A549 (cell line): ENCODE data around the gene EDARADD. TPM values are rescaled to one million over a fixed set of nuclear protein-coding genes. Genes with fewer than 3 reads are reported as not detected.

Experiments used
- ATAC-seq, 2 experiments: fragments of 200-7000 bp in 1 of 2; fragments of >200 bp in 1 of 2; cut with Nextera tagmentation in 1 of 2; cut with Tn5 transposase in 1 of 2; 3 replicates each; pipeline versions ENCODE4 v1.8.0 to v1.9.1; 2018 to 2020; ENCODE audit warnings: mild to moderate bottlenecking in 1 of 2, moderate library complexity in 1 of 2
- CTCF ChIA-PET: fragments of 300-600 bp; sonication (Branson Sonifier 250); formaldehyde crosslinking; extraction: SDS; loops from one replicate; lab custom pipeline; 2021; ENCODE audit warnings: antibody characterized with exemption, inconsistent platforms; lab: Yijun Ruan, JAX
- POLR2A ChIA-PET: fragments of 350-600 bp; formaldehyde crosslinking; extraction: SDS; loops from one replicate; lab custom pipeline; 2021; ENCODE audit warnings: antibody characterized with exemption, inconsistent platforms; lab: Yijun Ruan, JAX
- DNase-seq, 2 experiments: peaks; one replicate each; pipeline versions ENCODE4 v3.0.0 to v3.0.0-alpha.2; 2011 to 2016; ENCODE audit warnings: low read depth in 1 of 2, low spot score in 1 of 2
- FAIRE-seq: peaks from 2 replicates; lab custom pipeline; 2011; peaks lifted over from hg19 to GRCh38; lab: Jason Lieb, UNC
- H3K27ac ChIP-seq, 2 experiments: fragments of >200 bp; sonication (Bioruptor Twin); formaldehyde crosslinking; 3 replicates each; pipeline ENCODE4 v1.5.1; 2016 to 2017
- H3K4me1 ChIP-seq: fragments of >200 bp; sonication (Bioruptor Twin); formaldehyde crosslinking; 3 replicates; pipeline ENCODE4 v1.6.1; 2016
- H3K4me2 ChIP-seq: fragments of >200 bp; sonication (Bioruptor Twin); formaldehyde crosslinking; 3 replicates; pipeline ENCODE4 v1.6.1; 2016
- H3K4me3 ChIP-seq: fragments of >200 bp; sonication (Bioruptor Twin); formaldehyde crosslinking; 3 replicates; pipeline ENCODE4 v1.5.1; 2016
- H3K9me3 ChIP-seq: fragments of >200 bp; sonication (Bioruptor Twin); formaldehyde crosslinking; 3 replicates; pipeline ENCODE4 v1.6.1; 2016
- BHLHE40 ChIP-seq: IDR thresholded peaks from 2 replicates; pipeline ENCODE4 v1.6.1; 2012; ENCODE audit warnings: low read depth, low read length, inconsistent platforms
- CBX8 ChIP-seq: fragments of 200-600 bp; sonication (generic); IDR thresholded peaks from 2 replicates; pipeline ENCODE4 v1.6.1; 2016
- CEBPB ChIP-seq, 2 experiments: fragments of >200 bp in 1 of 2; sonication (Bioruptor Twin) in 1 of 2; formaldehyde crosslinking in 1 of 2; IDR thresholded peaks; 2 replicates each; pipeline ENCODE4 v1.6.1; 2012 to 2016
- EP300 ChIP-seq, 2 experiments: fragments of >200 bp; sonication (Bioruptor Twin); formaldehyde crosslinking; IDR thresholded peaks; 2 replicates in 1 of 2; 3 replicates in 1 of 2; pipeline ENCODE4 v1.6.1; 2016 to 2017
- JUNB ChIP-seq: fragments of >200 bp; sonication (Bioruptor Twin); formaldehyde crosslinking; IDR thresholded peaks from 2 replicates; pipeline ENCODE4 v1.6.1; 2016
- KDM1A ChIP-seq: fragments of 200-600 bp; sonication (generic); IDR thresholded peaks from 2 replicates; pipeline ENCODE4 v1.6.1; 2016; ENCODE audit warnings: low read depth, mild to moderate bottlenecking
- NPAS2 ChIP-seq: fragments of 250-450 bp; sonication (Bioruptor Pico); IDR thresholded peaks from 2 replicates; pipeline ENCODE4 v1.8.0; 2022; ENCODE audit warnings: mild to moderate bottlenecking, moderate library complexity, borderline replicate concordance
- RAD21 ChIP-seq, 2 experiments: fragments of >200 bp in 1 of 2; sonication (Bioruptor Twin) in 1 of 2; formaldehyde crosslinking in 1 of 2; IDR thresholded peaks in 1 of 2; conservative IDR thresholded peaks in 1 of 2; 2 replicates in 1 of 2; 3 replicates in 1 of 2; pipeline ENCODE4 v1.6.1; 2012 to 2018; ENCODE audit warnings: inconsistent platforms in 1 of 2
- RARB ChIP-seq: fragments of 250-450 bp; sonication (Bioruptor Pico); IDR thresholded peaks from 2 replicates; pipeline ENCODE4 v1.8.0; 2021; ENCODE audit warnings: mild to moderate bottlenecking, moderate library complexity
- RCOR1 ChIP-seq: fragments of 150-350 bp; IDR thresholded peaks from 2 replicates; pipeline ENCODE4 v1.6.1; 2014; ENCODE audit warnings: antibody characterized with exemption, low read length, low read depth
- TP53 ChIP-seq: fragments of 250-450 bp; sonication (Bioruptor Pico); IDR thresholded peaks from 2 replicates; pipeline ENCODE4 v1.5.0; 2021; ENCODE audit warnings: mild to moderate bottlenecking, moderate library complexity
- ZC3H11A ChIP-seq: fragments of 450-650 bp; IDR thresholded peaks from 2 replicates; pipeline ENCODE4 v1.6.1; 2014; ENCODE audit warnings: antibody characterized with exemption, mild to moderate bottlenecking
- ZFP36 ChIP-seq: fragments of 450-650 bp; IDR thresholded peaks from 2 replicates; pipeline ENCODE4 v1.6.1; 2014; ENCODE audit warnings: borderline replicate concordance; ENCODE audit not compliant: partially characterized antibody
- ZSCAN20 ChIP-seq: fragments of 250-450 bp; sonication (Bioruptor Pico); IDR thresholded peaks from 2 replicates; pipeline ENCODE4 v1.8.0; 2022; ENCODE audit warnings: mild to moderate bottlenecking, moderate library complexity
- WGBS: methylation state at CpG from one replicate; pipeline ENCODE4 v1.1.6; 2017; ENCODE audit errors: missing lambda C conversion rate; 5-methylcytosine and 5-hydroxymethylcytosine counted together
- polyA plus RNA-seq, 4 experiments: library from polyadenylated mRNA; depleted of rRNA in 3 of 4; stranded (reverse); fragments of >200 nt; fragmentation: RNase III in 1 of 4; extraction: RNeasy Plus Mini Kit Qiagen cat#74134 plus additional on column Dnase treatment in 1 of 4; gene quantifications; 2 replicates in 3 of 4; 3 replicates in 1 of 4; pipeline ENCODE4 v1.2.3, GENCODE V29; 2011 to 2017
- TF ChIP-seq, protein P1 (sequence below): fragments of 450-650 bp; IDR thresholded peaks from 2 replicates; pipeline ENCODE4 v1.6.1; 2014; ENCODE audit warnings: antibody characterized with exemption
- TF ChIP-seq, protein P2 (sequence below): IDR thresholded peaks from 2 replicates; pipeline ENCODE4 v1.6.1; 2012
- TF ChIP-seq, protein P3 (sequence below): fragments of >200 bp; sonication (Bioruptor Twin); formaldehyde crosslinking; IDR thresholded peaks from 3 replicates; pipeline ENCODE4 v1.5.1; 2016
- TF ChIP-seq, protein P4 (sequence below): fragments of 200-600 bp; sonication (generic); IDR thresholded peaks from 2 replicates; pipeline ENCODE4 v1.6.1; 2016; ENCODE audit warnings: antibody characterized with exemption, mild to moderate bottlenecking, moderate library complexity

Gene EDARADD
- polyA plus RNA-seq, 2 of the 4 experiments (the other 2 are of a cell fraction), result 2.1 to 5.8 TPM

DNA sequence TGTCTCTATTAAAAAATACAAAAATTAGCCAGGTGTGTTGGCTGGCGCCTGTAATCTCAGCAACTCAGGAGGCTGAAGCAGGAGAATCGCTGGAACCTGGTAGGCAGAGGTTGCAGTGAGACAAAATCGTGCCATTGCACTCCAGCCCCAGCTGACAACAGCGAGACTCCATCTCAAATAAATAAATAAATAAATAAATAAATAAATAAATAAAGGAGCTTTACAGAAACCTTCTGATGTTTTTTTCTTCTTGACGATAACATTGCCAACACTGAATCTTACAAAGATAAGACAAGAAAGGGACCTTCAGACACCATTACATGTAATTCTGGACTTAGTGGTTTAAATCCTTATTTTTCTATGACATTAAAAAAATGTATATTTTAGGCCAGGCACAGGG, 81.9 kb downstream of the EDARADD start:
- no peak for DNase-seq
- Histone ChIP-seq H3K4me3 (no peak overlapping the region), H3K4me1 (0 out of 3 replicates have a peak, but pooled peaks cover 3% of the 10 kb centered on the region), H3K9me3 (no peaks in the 10 kb centered on the region), H3K4me2 (no peak overlapping the region), H3K27ac (no peak overlapping the region)
- POLR2A ChIA-PET, result no interaction called here
- no peak for FAIRE-seq
- no peak for ATAC-seq
- 74% methylated on average over 5 of the region's 5 CpGs for WGBS
- no peak for TF ChIP-seq RAD21 (conservative IDR thresholded peaks at IDR 0.05 in 1 of 2, IDR thresholded peaks at IDR 0.05 in 1 of 2)
- peak; percentile 32 for TF ChIP-seq ZC3H11A
- CTCF ChIA-PET, result no interaction called here

DNA sequence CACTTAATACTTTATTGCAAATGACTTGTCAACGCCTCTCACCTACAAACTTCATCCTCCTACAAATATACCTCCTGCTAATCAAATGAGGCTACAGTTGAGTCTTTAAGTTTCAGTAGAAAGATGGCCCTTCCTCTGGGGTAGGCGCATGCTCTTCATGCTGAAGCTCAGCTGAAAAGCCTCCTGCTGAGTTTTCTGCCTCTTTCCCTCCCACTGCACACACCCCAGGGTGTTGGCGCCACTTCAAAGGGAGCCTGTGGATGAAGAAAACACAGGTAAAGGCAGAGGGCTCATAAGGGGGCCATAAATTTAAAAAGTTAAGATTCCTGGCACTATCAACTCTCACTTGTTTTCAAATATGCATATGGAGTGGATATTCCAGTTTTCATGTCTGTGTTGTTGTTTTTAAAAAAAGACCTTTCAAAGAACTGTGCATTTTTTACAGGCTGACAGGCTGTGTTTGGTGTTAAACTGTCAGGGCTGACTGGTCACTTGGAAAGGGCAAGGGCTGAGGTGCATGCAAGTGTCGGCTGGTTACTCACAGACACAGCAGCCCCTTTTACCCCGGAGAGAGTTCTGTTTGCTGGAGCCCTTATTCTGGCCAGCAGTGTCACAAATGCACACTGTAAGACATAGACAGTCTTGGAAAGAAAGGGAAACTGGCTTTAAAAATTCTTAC, 86.8 kb downstream of the EDARADD start:
- TF ChIP-seq EP300 (IDR thresholded peaks at IDR 0.05) (no peak), BHLHE40 (no peak), KDM1A (no peak), ZSCAN20 (CRISPR knock-in tag) (no peak), ZFP36 (no peak), RARB (CRISPR knock-in tag) (no peak), TP53 (CRISPR knock-in tag) (no peak), JUNB (no peak), NPAS2 (CRISPR knock-in tag) (no peak), RCOR1 (no peak), CBX8 (no peak)
- TF ChIP-seq, protein P1, sequence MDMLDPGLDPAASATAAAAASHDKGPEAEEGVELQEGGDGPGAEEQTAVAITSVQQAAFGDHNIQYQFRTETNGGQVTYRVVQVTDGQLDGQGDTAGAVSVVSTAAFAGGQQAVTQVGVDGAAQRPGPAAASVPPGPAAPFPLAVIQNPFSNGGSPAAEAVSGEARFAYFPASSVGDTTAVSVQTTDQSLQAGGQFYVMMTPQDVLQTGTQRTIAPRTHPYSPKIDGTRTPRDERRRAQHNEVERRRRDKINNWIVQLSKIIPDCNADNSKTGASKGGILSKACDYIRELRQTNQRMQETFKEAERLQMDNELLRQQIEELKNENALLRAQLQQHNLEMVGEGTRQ, result no peak
- TF ChIP-seq, protein P2, sequence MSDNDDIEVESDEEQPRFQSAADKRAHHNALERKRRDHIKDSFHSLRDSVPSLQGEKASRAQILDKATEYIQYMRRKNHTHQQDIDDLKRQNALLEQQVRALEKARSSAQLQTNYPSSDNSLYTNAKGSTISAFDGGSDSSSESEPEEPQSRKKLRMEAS, result no peak
- TF ChIP-seq, protein P3, sequence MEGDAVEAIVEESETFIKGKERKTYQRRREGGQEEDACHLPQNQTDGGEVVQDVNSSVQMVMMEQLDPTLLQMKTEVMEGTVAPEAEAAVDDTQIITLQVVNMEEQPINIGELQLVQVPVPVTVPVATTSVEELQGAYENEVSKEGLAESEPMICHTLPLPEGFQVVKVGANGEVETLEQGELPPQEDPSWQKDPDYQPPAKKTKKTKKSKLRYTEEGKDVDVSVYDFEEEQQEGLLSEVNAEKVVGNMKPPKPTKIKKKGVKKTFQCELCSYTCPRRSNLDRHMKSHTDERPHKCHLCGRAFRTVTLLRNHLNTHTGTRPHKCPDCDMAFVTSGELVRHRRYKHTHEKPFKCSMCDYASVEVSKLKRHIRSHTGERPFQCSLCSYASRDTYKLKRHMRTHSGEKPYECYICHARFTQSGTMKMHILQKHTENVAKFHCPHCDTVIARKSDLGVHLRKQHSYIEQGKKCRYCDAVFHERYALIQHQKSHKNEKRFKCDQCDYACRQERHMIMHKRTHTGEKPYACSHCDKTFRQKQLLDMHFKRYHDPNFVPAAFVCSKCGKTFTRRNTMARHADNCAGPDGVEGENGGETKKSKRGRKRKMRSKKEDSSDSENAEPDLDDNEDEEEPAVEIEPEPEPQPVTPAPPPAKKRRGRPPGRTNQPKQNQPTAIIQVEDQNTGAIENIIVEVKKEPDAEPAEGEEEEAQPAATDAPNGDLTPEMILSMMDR, result no peak
- Histone ChIP-seq H3K4me3 (no peak overlapping the region), H3K27ac (no peak overlapping the region), H3K4me1 (0 out of 3 replicates have a peak, but pooled peaks cover 3% of the 10 kb centered on the region), H3K9me3 (no peaks in the 10 kb centered on the region), H3K4me2 (no peak overlapping the region)
- ChIA-PET CTCF (no interaction called here), POLR2A (no interaction called here)
- WGBS, result 54% methylated on average over 5 of the region's 5 CpGs
- ATAC-seq, result no peak
- FAIRE-seq, result no peak
- no peak for DNase-seq

DNA sequence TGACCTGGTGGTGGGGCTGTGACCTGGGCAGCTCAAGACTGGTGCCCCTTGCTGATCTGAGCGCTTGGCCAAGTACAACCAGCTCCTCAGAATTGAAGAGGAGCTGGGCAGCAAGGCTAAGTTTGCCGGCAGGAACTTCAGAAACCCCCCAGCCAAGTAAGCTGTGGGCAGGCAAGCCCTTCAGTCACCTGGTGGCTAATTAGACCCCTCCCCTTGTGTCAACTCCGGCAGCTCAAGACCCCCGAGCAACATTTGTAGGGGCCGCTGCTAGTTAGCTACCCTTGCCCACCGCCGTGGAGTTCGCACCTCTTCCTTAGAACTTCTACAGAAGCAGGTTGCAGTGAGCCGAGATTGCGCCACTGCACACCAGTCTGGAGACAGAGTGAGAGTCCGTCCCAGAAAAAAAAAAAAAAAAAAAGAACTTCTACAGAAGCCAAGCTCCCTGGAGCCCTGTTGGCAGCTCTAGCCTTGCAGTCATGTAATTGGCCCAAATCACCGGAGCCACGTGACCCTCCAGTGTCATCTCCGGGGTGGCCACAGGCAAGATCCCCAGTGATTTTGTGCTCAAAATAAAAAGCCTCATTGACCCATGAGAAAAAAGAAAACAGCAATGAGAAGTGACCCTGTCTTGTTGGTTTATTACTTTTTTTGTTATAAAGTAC, 90.4 kb downstream of the EDARADD start:
- CTCF ChIA-PET, result interaction anchor here (1.4 to 11.7 kb wide), 2 partner anchors 374 to 379 kb away, joined by 5 to 110 read pairs; no protein-coding TSS in a partner anchor
- ATAC-seq, result no peak
- DNase-seq, result no peak
- TF ChIP-seq CEBPB (IDR thresholded peaks at IDR 0.05), result peak in 1 of 2 experiments; percentile 16; a peak in 1 of 4 replicates
- TF ChIP-seq, protein P4, sequence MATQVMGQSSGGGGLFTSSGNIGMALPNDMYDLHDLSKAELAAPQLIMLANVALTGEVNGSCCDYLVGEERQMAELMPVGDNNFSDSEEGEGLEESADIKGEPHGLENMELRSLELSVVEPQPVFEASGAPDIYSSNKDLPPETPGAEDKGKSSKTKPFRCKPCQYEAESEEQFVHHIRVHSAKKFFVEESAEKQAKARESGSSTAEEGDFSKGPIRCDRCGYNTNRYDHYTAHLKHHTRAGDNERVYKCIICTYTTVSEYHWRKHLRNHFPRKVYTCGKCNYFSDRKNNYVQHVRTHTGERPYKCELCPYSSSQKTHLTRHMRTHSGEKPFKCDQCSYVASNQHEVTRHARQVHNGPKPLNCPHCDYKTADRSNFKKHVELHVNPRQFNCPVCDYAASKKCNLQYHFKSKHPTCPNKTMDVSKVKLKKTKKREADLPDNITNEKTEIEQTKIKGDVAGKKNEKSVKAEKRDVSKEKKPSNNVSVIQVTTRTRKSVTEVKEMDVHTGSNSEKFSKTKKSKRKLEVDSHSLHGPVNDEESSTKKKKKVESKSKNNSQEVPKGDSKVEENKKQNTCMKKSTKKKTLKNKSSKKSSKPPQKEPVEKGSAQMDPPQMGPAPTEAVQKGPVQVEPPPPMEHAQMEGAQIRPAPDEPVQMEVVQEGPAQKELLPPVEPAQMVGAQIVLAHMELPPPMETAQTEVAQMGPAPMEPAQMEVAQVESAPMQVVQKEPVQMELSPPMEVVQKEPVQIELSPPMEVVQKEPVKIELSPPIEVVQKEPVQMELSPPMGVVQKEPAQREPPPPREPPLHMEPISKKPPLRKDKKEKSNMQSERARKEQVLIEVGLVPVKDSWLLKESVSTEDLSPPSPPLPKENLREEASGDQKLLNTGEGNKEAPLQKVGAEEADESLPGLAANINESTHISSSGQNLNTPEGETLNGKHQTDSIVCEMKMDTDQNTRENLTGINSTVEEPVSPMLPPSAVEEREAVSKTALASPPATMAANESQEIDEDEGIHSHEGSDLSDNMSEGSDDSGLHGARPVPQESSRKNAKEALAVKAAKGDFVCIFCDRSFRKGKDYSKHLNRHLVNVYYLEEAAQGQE, result no peak
- TF ChIP-seq, all 56 proteins: peak for 1
- 82% methylated on average over 13 of the region's 14 CpGs for WGBS
- Histone ChIP-seq H3K4me3 (no peak overlapping the region), H3K4me2 (no peak overlapping the region), H3K27ac (no peak overlapping the region), H3K4me1 (0 out of 3 replicates have a peak, but pooled peaks cover 3% of the 10 kb centered on the region), H3K9me3 (no peaks in the 10 kb centered on the region)
- POLR2A ChIA-PET, result no interaction called here
- no peak for FAIRE-seq
